A673 (cell line): ENCODE results near the gene MAN1C1.

Experiments used
- CTCF ChIP-seq: fragments of 300-800, 200-600 bp; sonication (generic); conservative IDR thresholded peaks from 2 replicates; pipeline ENCODE4 v1.5.1; 2017; ENCODE audit warnings: low read depth, mild to moderate bottlenecking, antibody characterized with exemption, low read length, moderate library complexity, mixed read lengths
- EZH2 ChIP-seq: fragments of 200-600 bp; sonication (generic); IDR thresholded peaks from 2 replicates; pipeline ENCODE4 v1.6.1; 2017; ENCODE audit warnings: borderline replicate concordance, low read depth, mild to moderate bottlenecking, mixed read lengths, antibody characterized with exemption, low read length; ENCODE audit not compliant: poor library complexity, severe bottlenecking

GRCh38 chr1:25643929-25644328, 27.3 kb downstream of the MAN1C1 start:
- TF ChIP-seq CTCF (no peak), EZH2 (no peak)
